Neural crest cell (in vitro differentiated cells): Measurements from ENCODE around the gene NGEF. TPM values are rescaled to one million over a fixed set of nuclear protein-coding genes. Genes with fewer than 3 reads are reported as not detected.

Experiments
- DNase-seq: peaks from one replicate; pipeline ENCODE4 v3.0.0; 2021; ENCODE audit warnings: low read depth, mixed read lengths, low spot score
- H3K27ac Mint-ChIP-seq: one replicate; pipeline ENCODE4 v1.8.0; 2021; ENCODE audit warnings: mild to moderate bottlenecking, mixed read lengths; ENCODE audit not compliant: unreplicated experiment
- H3K27me3 Mint-ChIP-seq: 2 replicates; pipeline ENCODE4 v1.8.0; 2021; ENCODE audit warnings: low read depth, mild to moderate bottlenecking, mixed read lengths
- H3K36me3 Mint-ChIP-seq: 2 replicates; pipeline ENCODE4 v1.8.0; 2021; ENCODE audit warnings: low read depth, mild to moderate bottlenecking, mixed read lengths
- H3K4me1 Mint-ChIP-seq: 2 replicates; pipeline ENCODE4 v1.8.0; 2021; ENCODE audit warnings: mixed read lengths
- H3K4me3 Mint-ChIP-seq: one replicate; pipeline ENCODE4 v1.8.0; 2021; ENCODE audit warnings: mild to moderate bottlenecking, mixed read lengths
- H3K9me3 Mint-ChIP-seq: 2 replicates; pipeline ENCODE4 v1.8.0; 2021; ENCODE audit warnings: mixed read lengths
- CTCF ChIP-seq: fragments of 200-600 bp; sonication (generic); conservative IDR thresholded peaks from 2 replicates; pipeline ENCODE4 v1.5.0; 2021; ENCODE audit warnings: antibody characterized with exemption, mild to moderate bottlenecking
- total RNA-seq: library from RNA; stranded (reverse); gene quantifications from 2 replicates; pipeline ENCODE4 v1.2.1, GENCODE V29; 2021

Gene NGEF
- total RNA-seq, 1 donor from 2014 or later: 0.96 TPM

- Mint-ChIP-seq H3K4me1 (peaks cover 6% of the 10 kb centered on the region), H3K4me3 (no peak overlapping the region), H3K27me3 (peaks cover 4% of the 10 kb centered on the region), H3K27ac (no peak overlapping the region), H3K36me3 (no peaks in the 10 kb centered on the region), H3K9me3 (no peaks in the 10 kb centered on the region)
- DNase-seq: no peak
- no peak for TF ChIP-seq CTCF
Observed at GRCh38 chr2:232898592-232899543, 114.2 kb downstream of the NGEF start.

DNA sequence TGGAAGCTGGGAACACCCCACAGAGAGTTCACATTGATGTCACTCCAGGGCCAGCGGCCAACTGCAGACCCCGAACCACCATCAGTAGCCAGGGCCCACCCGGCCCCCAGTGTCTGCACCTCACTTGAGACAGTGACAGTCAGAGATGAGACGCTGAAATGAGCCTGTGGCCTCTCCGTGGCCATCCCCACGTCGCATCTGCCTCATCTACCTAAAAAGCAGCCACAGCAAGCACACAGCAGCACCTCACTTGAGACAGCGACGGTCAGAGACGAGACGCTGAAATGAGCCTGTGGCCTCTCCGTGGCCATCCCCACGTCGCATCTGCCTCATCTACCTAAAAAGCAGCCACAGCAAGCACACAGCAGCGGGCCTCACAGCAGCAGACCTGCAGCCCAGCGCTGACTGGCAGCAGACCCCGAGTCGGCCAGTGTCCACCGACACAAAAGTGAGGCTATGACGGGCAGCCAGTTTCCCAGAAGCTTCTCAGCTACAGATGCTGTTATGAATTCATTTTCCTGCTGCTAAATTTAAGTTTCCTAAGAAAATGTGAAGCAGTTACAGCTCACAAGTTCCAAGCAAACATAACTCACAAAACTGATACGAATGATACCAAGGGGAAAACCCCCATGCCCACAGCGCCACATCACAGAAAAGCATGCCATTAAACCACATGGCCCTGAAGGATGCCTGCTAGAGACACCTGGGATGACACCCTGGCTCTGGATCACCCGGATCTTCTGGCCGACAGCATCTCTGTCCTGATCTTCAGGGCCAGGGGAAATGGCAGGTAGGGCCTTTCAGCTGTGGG lies 115.3 kb downstream of the NGEF start:
- Mint-ChIP-seq H3K36me3 (no peaks in the 10 kb centered on the region), H3K27me3 (peaks cover 4% of the 10 kb centered on the region), H3K27ac (no peak overlapping the region), H3K9me3 (no peaks in the 10 kb centered on the region), H3K4me1 (peaks cover 6% of the 10 kb centered on the region), H3K4me3 (no peak overlapping the region)
- TF ChIP-seq CTCF: no peak
- DNase-seq: no peak

DNA sequence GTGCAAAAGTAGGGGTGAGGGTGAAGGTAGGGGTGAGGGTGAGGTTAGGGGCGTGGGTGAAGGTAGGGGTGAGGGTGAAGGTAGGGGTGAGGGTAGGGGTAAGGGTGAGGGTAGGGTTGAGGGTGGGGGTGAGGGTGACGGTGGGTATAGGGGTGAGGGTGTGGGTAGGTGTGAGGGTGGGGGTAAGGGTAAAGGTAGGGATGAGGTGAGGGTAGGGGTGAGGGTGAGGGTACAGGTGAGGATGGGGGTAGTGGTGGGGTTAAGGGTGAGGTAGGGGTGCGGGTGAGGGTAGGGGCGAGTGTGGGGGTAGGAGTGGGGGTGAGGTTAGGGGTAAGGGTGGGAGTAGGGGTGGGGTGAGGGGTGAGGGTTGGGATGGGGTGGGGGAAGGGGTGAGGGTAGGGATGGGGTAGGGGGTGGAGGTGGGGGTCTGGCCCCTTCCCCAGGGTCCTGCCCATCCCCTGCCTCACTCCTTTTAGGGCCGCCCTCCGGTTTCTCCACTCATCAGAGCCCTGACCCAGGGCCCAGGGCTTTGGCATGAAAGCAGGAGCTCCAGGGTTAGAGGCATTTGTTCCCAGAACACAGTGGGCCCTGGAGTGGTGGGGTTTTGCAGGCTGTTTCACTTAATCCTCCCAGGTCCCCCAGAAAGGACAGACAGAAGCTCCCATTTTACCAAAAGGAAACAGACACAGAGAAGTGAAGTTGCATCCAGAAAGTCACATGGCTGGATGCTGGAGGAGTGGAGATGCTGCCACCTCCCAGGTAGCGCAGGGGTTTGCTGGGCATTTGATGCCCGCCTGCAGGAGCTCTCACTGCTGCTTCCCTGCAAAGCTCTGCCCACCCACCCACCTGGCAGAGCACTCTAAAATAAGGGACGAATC lies 116.1 kb downstream of the NGEF start:
- DNase-seq: no peak
- H3K36me3 Mint-ChIP-seq: no peaks in the 10 kb centered on the region
- no peak overlapping the region for H3K27ac Mint-ChIP-seq
- H3K27me3 Mint-ChIP-seq: peaks cover under 1% of the 10 kb centered on the region
- H3K4me3 Mint-ChIP-seq: no peak overlapping the region
- H3K4me1 Mint-ChIP-seq: peaks cover 8% of the 10 kb centered on the region
- H3K9me3 Mint-ChIP-seq: no peaks in the 10 kb centered on the region
- TF ChIP-seq CTCF: no peak

GRCh38 chr2:232896111-232896510 lies 116.9 kb downstream of the NGEF start:
- Mint-ChIP-seq H3K9me3 (no peaks in the 10 kb centered on the region), H3K4me1 (peaks cover 14% of the 10 kb centered on the region), H3K36me3 (no peaks in the 10 kb centered on the region), H3K4me3 (no peak overlapping the region), H3K27me3 (peaks cover 2% of the 10 kb centered on the region), H3K27ac (no peak overlapping the region)
- no peak for TF ChIP-seq CTCF
- no peak for DNase-seq

- Mint-ChIP-seq H3K27ac (no peak overlapping the region), H3K9me3 (no peaks in the 10 kb centered on the region), H3K36me3 (no peaks in the 10 kb centered on the region), H3K27me3 (peaks cover 6% of the 10 kb centered on the region), H3K4me3 (no peak overlapping the region), H3K4me1 (peaks cover 24% of the 10 kb centered on the region)
- TF ChIP-seq CTCF: no peak
- no peak for DNase-seq
Observed at GRCh38 chr2:232894746-232895145, 118.3 kb downstream of the NGEF start.
